BJ (cell line): ENCODE data around the gene COL6A1. TPM values are rescaled to one million over a fixed set of nuclear protein-coding genes. Genes with fewer than 3 reads are reported as not detected.

Source experiments
- CTCF ChIA-PET: fragments of 350-600 bp; formaldehyde crosslinking; extraction: SDS; loops from one replicate; lab custom pipeline; 2021; ENCODE audit warnings: antibody characterized with exemption, inconsistent platforms; lab: Yijun Ruan, JAX
- POLR2A ChIA-PET: fragments of 300-600 bp; sonication (Branson Sonifier 250); formaldehyde crosslinking; extraction: SDS; loops from one replicate; lab custom pipeline; 2021; ENCODE audit warnings: antibody characterized with exemption; lab: Charles Lee
- DNase-seq: peaks from one replicate; pipeline ENCODE4 v3.0.0-alpha.2; 2011; ENCODE audit warnings: low read depth
- H3K27me3 ChIP-seq: 2 replicates; pipeline ENCODE4 v1.6.0; 2011; ENCODE audit warnings: low read length; ENCODE audit not compliant: control insufficient read depth, insufficient read depth
- H3K36me3 ChIP-seq: 2 replicates; pipeline ENCODE4 v1.5.1; 2011; ENCODE audit warnings: low read length; ENCODE audit not compliant: control insufficient read depth, insufficient read depth
- H3K4me3 ChIP-seq: 2 replicates; pipeline ENCODE4 v1.5.1; 2011; ENCODE audit warnings: low read depth, mild to moderate bottlenecking, control low read depth, low read length
- polyA plus RNA-seq: library from polyadenylated mRNA; depleted of rRNA; stranded (reverse); fragments of >200 nt; gene quantifications from 2 replicates; pipeline ENCODE4 v1.2.3, GENCODE V29; 2011
- TF ChIP-seq, protein P1 (sequence below): IDR thresholded peaks from 2 replicates; pipeline ENCODE4 v1.5.1; 2011; ENCODE audit warnings: low read depth, mild to moderate bottlenecking, control low read depth, inconsistent platforms, low read length, moderate library complexity; ENCODE audit not compliant: insufficient read depth

COL6A1 gene
- polyA plus RNA-seq, 1 experiment = 672 TPM

DNA sequence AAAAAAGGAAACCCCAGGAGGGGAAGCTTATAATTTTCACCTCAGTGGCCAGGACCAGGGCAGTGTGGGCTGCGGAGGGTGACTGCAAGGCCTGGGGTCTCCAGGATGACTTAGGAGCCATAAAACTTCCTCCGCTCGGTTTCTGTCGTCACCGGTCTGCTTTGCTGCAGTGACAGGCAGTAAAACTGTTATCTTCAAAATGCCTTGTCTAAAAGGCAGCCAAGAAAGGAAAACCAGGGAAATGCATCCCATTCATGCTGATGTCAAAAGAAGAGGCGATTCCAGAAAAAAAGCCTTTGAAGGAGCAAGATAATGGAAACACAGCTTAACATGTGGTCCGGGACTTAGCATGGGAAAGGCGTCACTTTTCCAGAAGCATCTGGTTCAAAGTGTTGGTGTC lies 42.0 kb downstream of the COL6A1 start:
- TF ChIP-seq, protein P1, sequence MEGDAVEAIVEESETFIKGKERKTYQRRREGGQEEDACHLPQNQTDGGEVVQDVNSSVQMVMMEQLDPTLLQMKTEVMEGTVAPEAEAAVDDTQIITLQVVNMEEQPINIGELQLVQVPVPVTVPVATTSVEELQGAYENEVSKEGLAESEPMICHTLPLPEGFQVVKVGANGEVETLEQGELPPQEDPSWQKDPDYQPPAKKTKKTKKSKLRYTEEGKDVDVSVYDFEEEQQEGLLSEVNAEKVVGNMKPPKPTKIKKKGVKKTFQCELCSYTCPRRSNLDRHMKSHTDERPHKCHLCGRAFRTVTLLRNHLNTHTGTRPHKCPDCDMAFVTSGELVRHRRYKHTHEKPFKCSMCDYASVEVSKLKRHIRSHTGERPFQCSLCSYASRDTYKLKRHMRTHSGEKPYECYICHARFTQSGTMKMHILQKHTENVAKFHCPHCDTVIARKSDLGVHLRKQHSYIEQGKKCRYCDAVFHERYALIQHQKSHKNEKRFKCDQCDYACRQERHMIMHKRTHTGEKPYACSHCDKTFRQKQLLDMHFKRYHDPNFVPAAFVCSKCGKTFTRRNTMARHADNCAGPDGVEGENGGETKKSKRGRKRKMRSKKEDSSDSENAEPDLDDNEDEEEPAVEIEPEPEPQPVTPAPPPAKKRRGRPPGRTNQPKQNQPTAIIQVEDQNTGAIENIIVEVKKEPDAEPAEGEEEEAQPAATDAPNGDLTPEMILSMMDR = no peak
- DNase-seq = no peak
- Histone ChIP-seq H3K27me3 (no peaks in the 10 kb centered on the region), H3K36me3 (no peaks in the 10 kb centered on the region), H3K4me3 (no peak overlapping the region)
- POLR2A ChIA-PET = interaction anchor here (0.6 kb wide), 1 partner anchor 18 kb away, joined by 4 read pairs; no protein-coding TSS in a partner anchor
- CTCF ChIA-PET = interaction anchor here (2.6 kb wide), 1 partner anchor 14 kb away, joined by 6 read pairs; no protein-coding TSS in a partner anchor

DNA sequence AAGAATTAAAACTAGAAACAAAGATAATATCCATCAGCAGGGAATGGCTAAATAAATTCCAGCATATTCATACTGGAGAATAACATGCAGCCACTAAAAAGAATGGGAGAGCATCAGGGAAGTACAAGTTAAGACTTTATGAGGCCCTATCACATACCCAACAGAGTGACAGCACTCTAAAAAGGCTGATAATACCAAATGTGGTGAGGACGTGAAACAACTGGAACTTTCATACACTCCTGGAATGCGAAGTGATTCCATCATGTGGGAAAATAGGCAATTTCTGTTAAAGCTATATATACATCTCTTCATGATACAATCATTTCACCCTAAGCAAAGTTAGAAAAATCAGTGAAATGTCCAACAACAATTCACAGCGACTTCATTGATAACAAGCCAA lies 42.6 kb downstream of the COL6A1 start:
- Histone ChIP-seq H3K36me3 (no peaks in the 10 kb centered on the region), H3K27me3 (no peaks in the 10 kb centered on the region), H3K4me3 (no peak overlapping the region)
- CTCF ChIA-PET = interaction anchor here (1.1 to 2.6 kb wide), 2 partner anchors 15 to 51 kb away, joined by 6 read pairs; no protein-coding TSS in a partner anchor
- POLR2A ChIA-PET = interaction anchor here (0.6 kb wide), 1 partner anchor 17 kb away, joined by 4 read pairs; no protein-coding TSS in a partner anchor
- TF ChIP-seq, protein P1 = no peak
- DNase-seq = no peak

DNA sequence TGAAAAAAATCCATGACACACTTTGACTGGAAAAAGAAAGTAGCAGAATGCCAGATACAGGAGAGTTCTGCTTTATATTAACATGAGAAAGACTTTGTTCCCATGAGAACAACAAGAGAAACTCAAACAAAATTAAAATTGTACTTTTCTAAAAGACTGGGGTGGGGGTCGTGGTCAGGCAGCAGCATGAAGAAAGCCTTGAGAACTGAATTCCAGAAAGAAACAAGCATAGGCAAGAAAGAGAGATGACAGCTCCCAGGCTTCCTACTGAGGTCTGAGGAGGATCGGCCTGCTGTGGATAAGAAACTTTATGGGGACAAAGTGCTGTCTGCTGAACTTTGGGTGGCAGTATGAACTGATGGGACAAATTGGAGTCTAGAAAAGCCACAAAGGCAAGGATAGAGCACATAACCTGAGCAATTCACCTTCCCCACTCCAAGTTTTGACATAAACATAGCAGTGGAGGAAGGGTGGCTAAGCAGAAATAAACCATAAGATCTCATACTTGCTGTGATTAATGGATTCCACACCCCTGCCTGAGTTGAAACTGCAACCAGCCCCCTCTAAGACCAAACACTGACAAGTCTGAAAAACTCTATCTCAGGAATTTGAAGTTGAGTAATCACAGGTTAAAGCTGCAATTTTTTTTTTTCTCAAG lies 43.7 kb downstream of the COL6A1 start:
- ChIA-PET CTCF (interaction anchor here (0.6 to 1.1 kb wide), 3 partner anchors 11 to 117 kb away, joined by 3 to 6 read pairs (median 3); no protein-coding TSS in a partner anchor), POLR2A (interaction anchor here (0.6 kb wide), 1 partner anchor 24 kb away, joined by 4 read pairs; no protein-coding TSS in a partner anchor)
- H3K36me3 ChIP-seq = no peaks in the 10 kb centered on the region
- H3K27me3 ChIP-seq = no peaks in the 10 kb centered on the region
- no peak overlapping the region for H3K4me3 ChIP-seq
- TF ChIP-seq, protein P1 = no peak
- peak; percentile 22 for DNase-seq

DNA sequence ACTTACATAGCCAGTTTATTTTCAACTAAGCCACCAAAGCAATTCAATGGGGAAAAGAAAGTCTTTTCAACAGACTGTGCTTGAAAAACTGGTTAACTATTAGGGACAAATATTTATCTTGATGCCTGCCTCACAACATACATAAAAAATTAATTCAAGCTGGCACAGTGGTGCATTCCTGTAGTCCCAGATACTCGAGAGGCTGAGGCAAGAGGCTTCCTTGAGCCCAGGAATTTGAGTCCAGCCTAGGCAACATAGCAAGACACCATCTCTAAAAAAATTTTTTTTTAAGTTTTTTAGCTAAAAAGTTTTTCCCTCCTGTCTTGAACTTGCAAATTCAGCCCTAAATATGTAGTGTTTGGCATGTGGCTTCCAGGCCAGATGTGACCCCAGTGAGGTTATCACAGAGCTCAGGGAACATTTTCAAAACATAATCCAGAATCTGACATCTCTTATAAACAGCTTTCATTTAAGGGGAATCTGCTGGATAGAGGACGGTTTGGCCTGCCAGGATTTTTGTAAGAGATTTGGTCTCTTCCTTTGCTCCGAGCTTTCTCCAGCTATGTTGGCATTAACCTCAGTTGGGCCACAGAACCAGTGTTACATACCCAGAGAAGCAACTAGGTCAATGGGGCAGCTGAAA lies 46.4 kb downstream of the COL6A1 start:
- ChIA-PET POLR2A (no interaction called here), CTCF (interaction anchor here (1.1 to 2.0 kb wide), 3 partner anchors 29 to 65 kb away, joined by 3 to 8 read pairs (median 4); no protein-coding TSS in a partner anchor)
- peak; percentile 20 for DNase-seq

More for the DNA sequence above, 46.4 kb downstream of the COL6A1 start:
- Histone ChIP-seq H3K36me3 (no peaks in the 10 kb centered on the region), H3K4me3 (no peak overlapping the region), H3K27me3 (no peaks in the 10 kb centered on the region)
- TF ChIP-seq, protein P1 = no peak
